Loucy (cell line): ENCODE data around the gene SOCS6.

Experiments
- H2AFZ ChIP-seq: fragments of 200-600 bp; sonication (generic); 2 replicates; pipeline ENCODE4 v1.6.0; 2016; ENCODE audit warnings: antibody characterized with exemption, mild to moderate bottlenecking, low read length, moderate library complexity
- H3F3A ChIP-seq: fragments of 200-600 bp; 2 replicates; pipeline ENCODE4 v1.6.0; 2016; ENCODE audit warnings: antibody characterized with exemption, low read depth, mild to moderate bottlenecking
- H3K27me3 ChIP-seq: fragments of 200-600 bp; sonication (generic); 2 replicates; pipeline ENCODE4 v1.6.1; 2014; ENCODE audit warnings: low read length, mild to moderate bottlenecking; ENCODE audit not compliant: insufficient read depth, poor library complexity, severe bottlenecking
- H3K36me3 ChIP-seq: fragments of 200-600 bp; sonication (generic); 2 replicates; pipeline ENCODE4 v1.6.1; 2016; ENCODE audit warnings: low read length; ENCODE audit not compliant: insufficient read depth
- H3K4me1 ChIP-seq: fragments of 200-600 bp; sonication (generic); 2 replicates; pipeline ENCODE4 v1.5.1; 2014; ENCODE audit warnings: low read length, mild to moderate bottlenecking; ENCODE audit not compliant: insufficient read depth, poor library complexity, severe bottlenecking
- H3K4me2 ChIP-seq: fragments of 200-600 bp; sonication (generic); 2 replicates; pipeline ENCODE4 v1.6.0; 2014; ENCODE audit warnings: antibody characterized with exemption, low read length, low read depth, mild to moderate bottlenecking; ENCODE audit not compliant: poor library complexity, severe bottlenecking
- H3K4me3 ChIP-seq: fragments of 200-600 bp; sonication (generic); 2 replicates; pipeline ENCODE4 v1.5.1; 2014; ENCODE audit warnings: low read length, mild to moderate bottlenecking, mixed read lengths; ENCODE audit not compliant: poor library complexity, severe bottlenecking
- H3K79me2 ChIP-seq: fragments of 200-600 bp; sonication (generic); 2 replicates; pipeline ENCODE4 v1.6.1; 2014; ENCODE audit warnings: low read length; ENCODE audit not compliant: insufficient read depth
- H3K9ac ChIP-seq: fragments of 200-600 bp; sonication (generic); 2 replicates; pipeline ENCODE4 v1.6.0; 2014; ENCODE audit warnings: mild to moderate bottlenecking, low read depth, low read length, moderate library complexity; ENCODE audit not compliant: poor library complexity, severe bottlenecking
- H3K9me2 ChIP-seq: fragments of 200-600 bp; sonication (generic); replicated peaks from 2 replicates; pipeline ENCODE4 v1.6.1; 2016; ENCODE audit warnings: low read depth, low read length, mixed read lengths
- H3K9me3 ChIP-seq: fragments of 200-600 bp; sonication (generic); 2 replicates; pipeline ENCODE4 v1.6.1; 2014; ENCODE audit warnings: mild to moderate bottlenecking, antibody characterized with exemption, low read length, low read depth; ENCODE audit not compliant: insufficient read depth
- H4K20me1 ChIP-seq: fragments of 200-600 bp; sonication (generic); 2 replicates; pipeline ENCODE4 v1.6.0; 2014; ENCODE audit warnings: antibody characterized with exemption, low read length, mild to moderate bottlenecking; ENCODE audit not compliant: insufficient read depth, poor library complexity, severe bottlenecking
- CTCF ChIP-seq: fragments of 200-600 bp; sonication (generic); conservative IDR thresholded peaks from 2 replicates; pipeline ENCODE4 v1.5.1; 2014; ENCODE audit warnings: mild to moderate bottlenecking, antibody characterized with exemption, low read length
- EZH2phosphoT487 ChIP-seq: fragments of 200-600 bp; IDR thresholded peaks from 2 replicates; pipeline ENCODE4 v1.6.1; 2018; ENCODE audit warnings: antibody characterized with exemption, mild to moderate bottlenecking, moderate library complexity, borderline replicate concordance

The SOCS6 gene

GRCh38 chr18:70377857-70378701 is 89.2 kb downstream of the SOCS6 start:
- H4K20me1 ChIP-seq, result no peaks in the 10 kb centered on the region
- no peaks in the 10 kb centered on the region for H3K36me3 ChIP-seq
- H3K4me3 ChIP-seq, result no peak overlapping the region
- H3K9ac ChIP-seq, result no peak overlapping the region
- H2AFZ ChIP-seq, result no peak overlapping the region
- H3K27me3 ChIP-seq, result no peaks in the 10 kb centered on the region
- no peaks in the 10 kb centered on the region for H3K9me2 ChIP-seq
- H3K4me1 ChIP-seq, result no peaks in the 10 kb centered on the region
- TF ChIP-seq EZH2phosphoT487 (no peak), CTCF (no peak)
- no peaks in the 10 kb centered on the region for H3F3A ChIP-seq
- H3K4me2 ChIP-seq, result no peak overlapping the region
- no peaks in the 10 kb centered on the region for H3K9me3 ChIP-seq
- H3K79me2 ChIP-seq, result no peaks in the 10 kb centered on the region
